Measurements from ENCODE around the gene GLTP.

Gene GLTP

GRCh38 chr12:109808876-109809646 is 71.3 kb downstream of the GLTP start:
- TF ChIP-seq, protein P1, sequence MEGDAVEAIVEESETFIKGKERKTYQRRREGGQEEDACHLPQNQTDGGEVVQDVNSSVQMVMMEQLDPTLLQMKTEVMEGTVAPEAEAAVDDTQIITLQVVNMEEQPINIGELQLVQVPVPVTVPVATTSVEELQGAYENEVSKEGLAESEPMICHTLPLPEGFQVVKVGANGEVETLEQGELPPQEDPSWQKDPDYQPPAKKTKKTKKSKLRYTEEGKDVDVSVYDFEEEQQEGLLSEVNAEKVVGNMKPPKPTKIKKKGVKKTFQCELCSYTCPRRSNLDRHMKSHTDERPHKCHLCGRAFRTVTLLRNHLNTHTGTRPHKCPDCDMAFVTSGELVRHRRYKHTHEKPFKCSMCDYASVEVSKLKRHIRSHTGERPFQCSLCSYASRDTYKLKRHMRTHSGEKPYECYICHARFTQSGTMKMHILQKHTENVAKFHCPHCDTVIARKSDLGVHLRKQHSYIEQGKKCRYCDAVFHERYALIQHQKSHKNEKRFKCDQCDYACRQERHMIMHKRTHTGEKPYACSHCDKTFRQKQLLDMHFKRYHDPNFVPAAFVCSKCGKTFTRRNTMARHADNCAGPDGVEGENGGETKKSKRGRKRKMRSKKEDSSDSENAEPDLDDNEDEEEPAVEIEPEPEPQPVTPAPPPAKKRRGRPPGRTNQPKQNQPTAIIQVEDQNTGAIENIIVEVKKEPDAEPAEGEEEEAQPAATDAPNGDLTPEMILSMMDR (IDR thresholded peaks at IDR 0.05; ENCODE audit: low read depth, low read length, missing control alignments), result no peak
- DNase-seq (ENCODE audit: low read depth), result no peak

DNA sequence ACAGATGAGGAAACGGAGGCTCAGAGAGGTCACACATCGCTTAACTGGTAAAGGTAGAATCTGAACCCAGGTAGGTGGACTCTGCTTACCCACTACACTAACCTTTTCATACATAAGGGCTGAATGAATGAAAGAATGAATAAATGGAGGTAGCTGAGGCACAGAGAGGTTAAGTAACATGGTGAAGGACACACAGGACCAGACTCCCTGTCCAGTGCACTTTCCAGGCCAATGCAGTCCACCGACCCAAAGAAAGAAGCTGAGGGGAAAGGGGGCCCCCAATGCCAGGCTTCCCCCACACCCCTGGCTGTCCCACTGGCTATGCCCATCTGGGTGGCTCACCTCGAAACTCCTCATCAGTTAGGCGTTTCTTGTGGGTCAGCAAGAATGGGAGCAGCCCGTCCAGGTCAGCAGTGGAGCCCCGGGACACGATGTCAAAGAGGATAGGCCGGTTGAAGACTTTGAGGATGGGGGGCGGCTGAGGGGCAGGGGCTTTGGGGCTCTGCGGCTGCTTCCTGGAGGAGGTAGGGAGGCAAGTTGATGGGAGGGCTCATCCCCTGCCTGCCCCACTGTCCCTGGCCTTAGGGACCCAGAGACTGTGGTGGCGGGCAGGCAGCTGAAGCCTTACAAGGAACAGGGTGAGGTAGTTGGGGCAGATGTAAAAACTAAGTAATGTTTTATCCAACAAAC is 72.2 kb downstream of the GLTP start:
- TF ChIP-seq, protein P1 (IDR thresholded peaks at IDR 0.05; ENCODE audit: low read depth, low read length, missing control alignments), result no peak
- DNase-seq (ENCODE audit: low read depth), result no peak
- no peak overlapping the region for H3K4me3 ChIP-seq (ENCODE audit: low read depth, low read length)

More at GRCh38 chr12:109808876-109809646, 71.3 kb downstream of the GLTP start:
- H3K4me3 ChIP-seq (ENCODE audit: low read depth, low read length), result no peak overlapping the region

GRCh38 chr12:109804820-109805761 is 75.2 kb downstream of the GLTP start:
- TF ChIP-seq, protein P1 (IDR thresholded peaks at IDR 0.05; ENCODE audit: low read depth, low read length, missing control alignments), result peak; percentile 98
- no peak for DNase-seq (ENCODE audit: low read depth)
- no peak overlapping the region for H3K4me3 ChIP-seq (ENCODE audit: low read depth, low read length)

DNA sequence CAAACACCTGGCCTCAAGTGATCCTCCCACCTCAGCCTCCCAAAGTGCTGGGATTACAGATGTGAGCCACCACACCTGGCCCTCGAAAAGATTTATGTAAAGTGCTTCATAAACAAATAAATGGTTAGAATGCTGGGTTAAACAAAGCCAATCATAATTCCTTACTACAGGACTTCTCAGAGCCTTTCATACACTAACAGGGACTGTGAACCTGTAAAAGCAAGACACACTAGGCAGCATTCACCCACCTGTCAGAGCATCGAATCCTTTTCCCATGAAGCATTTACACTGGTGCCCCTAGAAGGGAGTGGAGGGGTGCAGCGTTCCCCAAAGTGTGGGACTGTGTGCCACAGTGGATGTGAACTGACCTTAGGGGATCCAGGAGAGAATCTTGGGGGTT is 76.7 kb downstream of the GLTP start:
- TF ChIP-seq, protein P1 (IDR thresholded peaks at IDR 0.05; ENCODE audit: low read depth, low read length, missing control alignments), result no peak
- no peak for DNase-seq (ENCODE audit: low read depth)
- H3K4me3 ChIP-seq (ENCODE audit: low read depth, low read length), result no peak overlapping the region

DNA sequence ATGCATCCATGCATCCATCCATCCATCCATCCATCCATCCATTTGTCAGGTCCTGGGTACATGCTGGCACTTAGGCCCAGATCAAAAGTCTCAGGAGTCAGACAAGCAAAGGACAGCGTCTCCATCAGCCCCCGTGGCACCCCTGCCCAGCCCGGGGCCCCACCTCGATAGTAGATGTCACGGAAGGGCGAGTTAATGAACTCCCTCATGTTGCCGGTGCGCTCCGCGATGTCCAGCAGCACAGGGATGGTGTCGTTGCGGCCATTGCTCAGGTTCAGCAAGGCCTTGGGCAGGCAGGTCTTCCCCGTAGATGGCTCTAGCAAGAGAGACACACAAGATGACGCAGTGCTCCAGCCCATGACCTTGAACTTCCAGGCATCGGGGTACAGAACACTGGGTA is 77.5 kb downstream of the GLTP start:
- no peak for DNase-seq (ENCODE audit: low read depth)
- no peak overlapping the region for H3K4me3 ChIP-seq (ENCODE audit: low read depth, low read length)
- TF ChIP-seq, protein P1 (IDR thresholded peaks at IDR 0.05; ENCODE audit: low read depth, low read length, missing control alignments), result no peak

Measured in GM12864 (cell line).